HG03442 (cell line): ENCODE results near the gene STARD9.

Source experiments
- ATAC-seq: cut with Tn5 transposase; IDR thresholded peaks from one replicate; pipeline ENCODE4 v1.9.1; 2021; ENCODE audit warnings: mild to moderate bottlenecking, moderate library complexity; ENCODE audit not compliant: unreplicated experiment

Gene STARD9

GRCh38 chr15:42692536-42692935 is 117.1 kb downstream of the STARD9 start:
- no peak for ATAC-seq

- no peak for ATAC-seq
These were observed 117.6 kb downstream of the STARD9 start for GRCh38 chr15:42692997-42693396.

- ATAC-seq, result no peak
These were observed 118.1 kb downstream of the STARD9 start for GRCh38 chr15:42693496-42693895.

GRCh38 chr15:42693942-42694341 is 118.5 kb downstream of the STARD9 start:
- ATAC-seq, result no peak

GRCh38 chr15:42694398-42694797 is 119.0 kb downstream of the STARD9 start:
- no peak for ATAC-seq

- no peak for ATAC-seq
These were observed 120.2 kb downstream of the STARD9 start for GRCh38 chr15:42695527-42696071.

- ATAC-seq, result no peak
These were observed 121.2 kb downstream of the STARD9 start for GRCh38 chr15:42696626-42697025.

- ATAC-seq, result no peak
These were observed 129.1 kb downstream of the STARD9 start for GRCh38 chr15:42704492-42704926.

- ATAC-seq, result no peak
These were observed 129.9 kb downstream of the STARD9 start for GRCh38 chr15:42705336-42705735.

- no peak for ATAC-seq
These were observed 131.7 kb downstream of the STARD9 start for GRCh38 chr15:42707068-42707467.

- ATAC-seq, result no peak
These were observed 132.6 kb downstream of the STARD9 start for GRCh38 chr15:42707873-42708544.

GRCh38 chr15:42710662-42711061 is 135.3 kb downstream of the STARD9 start:
- no peak for ATAC-seq

- ATAC-seq, result no peak
These were observed 136.3 kb downstream of the STARD9 start for GRCh38 chr15:42711746-42712145.

GRCh38 chr15:42712584-42712983 is 137.2 kb downstream of the STARD9 start:
- ATAC-seq, result no peak

GRCh38 chr15:42716125-42716524 is 140.7 kb downstream of the STARD9 start:
- ATAC-seq, result no peak

GRCh38 chr15:42716626-42717025 is 141.2 kb downstream of the STARD9 start:
- ATAC-seq, result no peak

GRCh38 chr15:42719043-42719442 is 143.6 kb downstream of the STARD9 start:
- no peak for ATAC-seq

- ATAC-seq, result no peak
These were observed 144.7 kb downstream of the STARD9 start for GRCh38 chr15:42720071-42720470.

GRCh38 chr15:42721016-42721415 is 145.6 kb downstream of the STARD9 start:
- ATAC-seq, result no peak

- no peak for ATAC-seq
These were observed 146.5 kb downstream of the STARD9 start for GRCh38 chr15:42721916-42722315.

- ATAC-seq, result no peak
These were observed 147.7 kb downstream of the STARD9 start for GRCh38 chr15:42723068-42723467.

- ATAC-seq, result no peak
These were observed 148.9 kb downstream of the STARD9 start for GRCh38 chr15:42724276-42724675.
